Memory B cell (primary cell): ENCODE measurements around the gene PARP8.
"Not testable (repeated sequence)": the region's sequence is repeated elsewhere in the genome, so short reads cannot be mapped to it uniquely, and the experiment has no call there.

Experiments used
- ATAC-seq: fragments of 150-1000 bp; cut with Tn5 transposase; 2 replicates; pipeline ENCODE4 v1.10.0; 2021; ENCODE audit warnings: low read depth, mild to moderate bottlenecking, moderate library complexity
- DNase-seq, 2 donors: peaks; one replicate each; pipeline ENCODE4 v3.0.0; 2022; ENCODE audit warnings: low spot score in 2 of 2
- H3K27ac Mint-ChIP-seq: one replicate; pipeline ENCODE4 v1.8.0; 2022; ENCODE audit warnings: mild to moderate bottlenecking, moderate library complexity, mixed read lengths
- H3K27me3 Mint-ChIP-seq: one replicate; pipeline ENCODE4 v1.8.0; 2022; ENCODE audit warnings: mixed read lengths
- H3K36me3 Mint-ChIP-seq: one replicate; pipeline ENCODE4 v1.8.0; 2022; ENCODE audit warnings: mild to moderate bottlenecking, mixed read lengths
- H3K4me1 Mint-ChIP-seq: one replicate; pipeline ENCODE4 v1.8.0; 2022; ENCODE audit warnings: mixed read lengths
- H3K4me3 Mint-ChIP-seq: one replicate; pipeline ENCODE4 v1.8.0; 2022; ENCODE audit warnings: mild to moderate bottlenecking, moderate library complexity, mixed read lengths
- H3K9me3 Mint-ChIP-seq: one replicate; pipeline ENCODE4 v1.8.0; 2022; ENCODE audit warnings: mixed read lengths

Gene PARP8

GRCh38 chr5:50666261-50667022 lies at the start of gene PARP8:
Gene PARP8, plus strand, starts transcription at chr5:50666637. Its CDS starts 459 bp downstream, at chr5:50667096.
- Mint-ChIP-seq H3K27me3 (no peaks in the 10 kb centered on the region), H3K4me3 (peak within 1 kb of the TSS; percentile 99), H3K4me1 (peaks cover 23% of the 10 kb centered on the region), H3K9me3 (no peaks in the 10 kb centered on the region), H3K27ac (peak within 1 kb of the TSS; percentile 98), H3K36me3 (no peaks in the 10 kb centered on the region)
- ATAC-seq = peak; percentile 42
- peak; percentile 61 to 72 for DNase-seq

GRCh38 chr5:50623666-50624065 lies 42.8 kb upstream of the PARP8 start:
- H3K27ac Mint-ChIP-seq = no peak overlapping the region
- H3K4me1 Mint-ChIP-seq = peaks cover 9% of the 10 kb centered on the region
- H3K9me3 Mint-ChIP-seq = peaks cover 5% of the 10 kb centered on the region
- DNase-seq (no peak), ATAC-seq (no peak)
- H3K36me3 Mint-ChIP-seq = no peaks in the 10 kb centered on the region
- peaks cover 1% of the 10 kb centered on the region for H3K27me3 Mint-ChIP-seq
- no peak overlapping the region for H3K4me3 Mint-ChIP-seq

GRCh38 chr5:50634866-50635265 lies 31.6 kb upstream of the PARP8 start:
- not testable (repeated sequence) for H3K9me3 Mint-ChIP-seq, H3K4me1 Mint-ChIP-seq, H3K27ac Mint-ChIP-seq, DNase-seq, H3K4me3 Mint-ChIP-seq, H3K27me3 Mint-ChIP-seq, ATAC-seq, H3K36me3 Mint-ChIP-seq

GRCh38 chr5:50637576-50637975 lies 28.9 kb upstream of the PARP8 start:
- ATAC-seq, H3K4me1 Mint-ChIP-seq, DNase-seq, H3K4me3 Mint-ChIP-seq, H3K36me3 Mint-ChIP-seq, H3K9me3 Mint-ChIP-seq, H3K27me3 Mint-ChIP-seq, H3K27ac Mint-ChIP-seq: not testable (repeated sequence)

- no peak for ATAC-seq
- no peak for DNase-seq
- no peaks in the 10 kb centered on the region for H3K36me3 Mint-ChIP-seq
- no peaks in the 10 kb centered on the region for H3K27me3 Mint-ChIP-seq
- no peak overlapping the region for H3K27ac Mint-ChIP-seq
- no peak overlapping the region for H3K4me3 Mint-ChIP-seq
- peaks cover 3% of the 10 kb centered on the region for H3K4me1 Mint-ChIP-seq
- no peaks in the 10 kb centered on the region for H3K9me3 Mint-ChIP-seq
Measured at GRCh38 chr5:50646591-50646990, 19.8 kb upstream of the PARP8 start.

- Mint-ChIP-seq H3K4me3 (no peak overlapping the region), H3K9me3 (no peaks in the 10 kb centered on the region), H3K27me3 (no peaks in the 10 kb centered on the region), H3K36me3 (no peaks in the 10 kb centered on the region), H3K27ac (no peak overlapping the region), H3K4me1 (peaks cover 1% of the 10 kb centered on the region)
- ATAC-seq (no peak), DNase-seq (no peak)
Measured at GRCh38 chr5:50647726-50648125, 18.7 kb upstream of the PARP8 start.

GRCh38 chr5:50653946-50654345 lies 12.5 kb upstream of the PARP8 start:
- Mint-ChIP-seq H3K27me3 (no peaks in the 10 kb centered on the region), H3K27ac (peak overlapping the region; percentile 6), H3K4me3 (peak overlapping the region; percentile 38), H3K9me3 (peaks cover 1% of the 10 kb centered on the region), H3K36me3 (peaks cover 4% of the 10 kb centered on the region), H3K4me1 (peaks cover 24% of the 10 kb centered on the region)
- DNase-seq (peak; percentile 37 to 68), ATAC-seq (peak; percentile 98)

- no peaks in the 10 kb centered on the region for H3K27me3 Mint-ChIP-seq
- peak overlapping the region; percentile 35 for H3K27ac Mint-ChIP-seq
- H3K4me1 Mint-ChIP-seq = peaks cover 24% of the 10 kb centered on the region
- peak overlapping the region; percentile 67 for H3K4me3 Mint-ChIP-seq
- no peak for DNase-seq
- peaks cover 4% of the 10 kb centered on the region for H3K36me3 Mint-ChIP-seq
- peaks cover 1% of the 10 kb centered on the region for H3K9me3 Mint-ChIP-seq
- no peak for ATAC-seq
Measured at GRCh38 chr5:50655067-50655809, 11.2 kb upstream of the PARP8 start.

- H3K4me3 Mint-ChIP-seq = no peak overlapping the region
- no peak for ATAC-seq
- H3K9me3 Mint-ChIP-seq = peaks cover 1% of the 10 kb centered on the region
- H3K27me3 Mint-ChIP-seq = no peaks in the 10 kb centered on the region
- H3K4me1 Mint-ChIP-seq = peaks cover 24% of the 10 kb centered on the region
- DNase-seq = no peak
- H3K27ac Mint-ChIP-seq = peak overlapping the region; percentile 35
- peaks cover 6% of the 10 kb centered on the region for H3K36me3 Mint-ChIP-seq
Measured at GRCh38 chr5:50655810-50656205, 10.6 kb upstream of the PARP8 start.

GRCh38 chr5:50657044-50657443 lies 9.4 kb upstream of the PARP8 start:
- Mint-ChIP-seq H3K36me3 (peaks cover 6% of the 10 kb centered on the region), H3K27me3 (no peaks in the 10 kb centered on the region), H3K4me3 (no peak overlapping the region), H3K9me3 (peaks cover 1% of the 10 kb centered on the region), H3K27ac (no peak overlapping the region), H3K4me1 (peaks cover 24% of the 10 kb centered on the region)
- DNase-seq (no peak), ATAC-seq (no peak)

GRCh38 chr5:50658246-50658645 lies 8.2 kb upstream of the PARP8 start:
- ATAC-seq = peak; percentile 27
- Mint-ChIP-seq H3K27me3 (no peaks in the 10 kb centered on the region), H3K9me3 (peaks cover 1% of the 10 kb centered on the region)

GRCh38 chr5:50663636-50664035 lies 2.8 kb upstream of the PARP8 start:
- no peak overlapping the region for H3K4me3 Mint-ChIP-seq
- H3K27me3 Mint-ChIP-seq = no peaks in the 10 kb centered on the region
- peaks cover 14% of the 10 kb centered on the region for H3K4me1 Mint-ChIP-seq
- H3K9me3 Mint-ChIP-seq = no peaks in the 10 kb centered on the region
- ATAC-seq (no peak), DNase-seq (no peak)
- peak overlapping the region; percentile 36 for H3K27ac Mint-ChIP-seq
- peaks cover 2% of the 10 kb centered on the region for H3K36me3 Mint-ChIP-seq

More at GRCh38 chr5:50658246-50658645, 8.2 kb upstream of the PARP8 start:
- Mint-ChIP-seq H3K27ac (no peak overlapping the region), H3K36me3 (peaks cover 6% of the 10 kb centered on the region), H3K4me3 (no peak overlapping the region), H3K4me1 (peaks cover 24% of the 10 kb centered on the region)
- DNase-seq = no peak

GRCh38 chr5:50665091-50665490 lies 1.3 kb upstream of the PARP8 start:
- Mint-ChIP-seq H3K9me3 (no peaks in the 10 kb centered on the region), H3K4me3 (peak overlapping the region; percentile 99)
- no peak for ATAC-seq

GRCh38 chr5:50665761-50666202 lies 655 bp upstream of the PARP8 start:
- not testable (repeated sequence) for ATAC-seq, H3K9me3 Mint-ChIP-seq, H3K36me3 Mint-ChIP-seq, H3K27me3 Mint-ChIP-seq
- peak; percentile 45 to 47 for DNase-seq
- Mint-ChIP-seq H3K27ac (peak overlapping the region; percentile 98), H3K4me3 (peak overlapping the region; percentile 99), H3K4me1 (peaks cover 20% of the 10 kb centered on the region)

More at GRCh38 chr5:50665091-50665490, 1.3 kb upstream of the PARP8 start:
- Mint-ChIP-seq H3K36me3 (peaks cover 2% of the 10 kb centered on the region), H3K27ac (peak overlapping the region; percentile 98), H3K4me1 (peaks cover 18% of the 10 kb centered on the region), H3K27me3 (no peaks in the 10 kb centered on the region)
- DNase-seq = no peak
